HG03060 (cell line): ENCODE data around the gene MKLN1.
"Not testable (repeated sequence)": the region's sequence is repeated elsewhere in the genome, so short reads cannot be mapped to it uniquely, and the experiment has no call there.

Experiments used
- ATAC-seq: cut with Tn5 transposase; IDR thresholded peaks from one replicate; pipeline ENCODE4 v1.9.1; 2021; ENCODE audit warnings: low read depth, moderate number of reproducible peaks; ENCODE audit not compliant: unreplicated experiment

The MKLN1 gene

GRCh38 chr7:131307627-131308026 is 20.0 kb upstream of the MKLN1 start:
- ATAC-seq, result no peak

DNA sequence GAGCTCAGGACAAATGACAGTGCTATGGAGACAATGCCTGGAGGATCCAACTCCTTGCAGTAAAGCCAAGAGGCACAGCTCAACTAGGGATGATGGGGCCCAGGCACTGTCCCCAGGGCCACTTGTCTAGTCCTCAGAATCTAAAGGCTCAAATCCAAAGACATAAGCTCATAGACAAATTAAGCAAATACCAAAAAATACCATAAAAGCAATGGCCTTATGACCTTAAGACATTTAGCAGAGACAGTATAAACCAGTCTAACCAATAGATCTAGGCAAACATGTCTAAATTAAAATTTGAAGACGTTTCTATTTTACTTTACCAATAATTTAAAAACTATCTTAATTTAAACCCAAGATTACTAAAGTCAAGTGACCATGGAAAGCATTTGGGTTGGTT is 14.8 kb upstream of the MKLN1 start:
- ATAC-seq, result no peak

DNA sequence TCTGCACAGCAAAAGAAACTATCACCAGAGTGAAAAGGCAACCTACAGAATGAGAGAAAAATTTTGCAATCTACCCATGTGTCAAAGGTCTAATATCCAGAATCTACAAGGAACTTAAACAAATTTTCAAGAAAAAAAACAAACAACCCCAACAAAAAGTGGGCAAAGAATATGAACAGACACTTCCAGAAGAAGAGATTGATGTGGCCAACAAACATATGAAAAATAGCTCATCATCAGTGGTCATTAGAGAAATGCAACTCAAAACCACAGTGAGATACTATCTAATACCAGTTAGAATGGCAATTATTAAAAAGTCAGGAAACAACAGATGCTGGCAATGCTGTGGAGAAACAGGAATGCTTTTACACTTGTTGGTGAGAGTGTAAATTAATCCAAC is 7.1 kb upstream of the MKLN1 start:
- no peak for ATAC-seq

GRCh38 chr7:131321656-131322055 is 6.0 kb upstream of the MKLN1 start:
- no peak for ATAC-seq

DNA sequence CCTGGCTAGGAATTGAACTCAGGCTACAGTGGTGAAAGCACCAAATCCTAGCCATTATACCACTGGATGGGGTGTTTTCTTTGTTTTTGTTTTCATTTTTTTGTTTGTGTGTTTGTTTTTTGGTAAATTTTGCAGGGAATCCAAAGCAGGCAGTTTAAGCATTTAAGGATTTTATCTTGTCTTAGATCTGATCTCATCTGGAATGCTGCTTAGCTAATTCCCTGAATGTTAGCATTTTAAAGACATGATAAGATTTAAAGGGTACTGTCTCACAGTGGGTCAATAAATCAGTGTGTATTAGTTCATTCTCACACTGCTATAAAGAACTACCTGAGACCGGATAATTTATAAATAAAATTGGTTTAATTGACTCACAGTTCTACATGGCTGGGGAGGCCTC is 5.6 kb upstream of the MKLN1 start:
- no peak for ATAC-seq

- no peak for ATAC-seq
These were observed 4.8 kb upstream of the MKLN1 start for GRCh38 chr7:131322861-131323260.

DNA sequence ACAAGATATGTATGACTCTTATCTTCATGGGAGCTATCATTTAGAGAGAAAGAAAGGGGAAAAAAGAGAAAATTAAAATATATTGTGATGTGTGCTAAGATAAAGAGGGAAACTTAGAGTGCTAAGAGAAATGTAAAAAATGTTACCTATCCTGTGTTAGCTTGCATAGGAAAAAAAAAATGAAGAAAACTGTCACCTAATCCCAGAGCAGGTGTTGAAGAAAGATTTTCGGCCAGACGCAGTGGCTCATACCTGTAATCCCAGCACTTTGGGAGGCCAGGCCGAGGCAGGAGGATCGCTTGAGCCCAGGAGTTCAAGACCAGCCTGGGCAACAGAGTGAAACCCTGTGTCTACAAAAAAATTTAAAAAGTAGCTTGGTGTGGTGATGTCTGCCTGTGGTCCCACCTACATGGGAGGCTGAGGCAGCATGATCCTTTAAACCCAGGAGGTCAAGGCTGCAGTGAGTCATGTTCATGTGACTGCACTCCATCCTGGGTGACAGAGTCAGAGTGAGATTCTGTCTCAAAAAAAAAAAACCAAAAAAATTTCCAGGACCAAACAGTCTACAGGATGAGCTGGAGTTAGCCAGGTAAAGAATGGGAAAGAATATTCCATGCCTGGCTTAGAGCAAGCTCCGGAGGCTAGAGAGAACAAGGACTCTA is 2.4 kb upstream of the MKLN1 start:
- no peak for ATAC-seq

DNA sequence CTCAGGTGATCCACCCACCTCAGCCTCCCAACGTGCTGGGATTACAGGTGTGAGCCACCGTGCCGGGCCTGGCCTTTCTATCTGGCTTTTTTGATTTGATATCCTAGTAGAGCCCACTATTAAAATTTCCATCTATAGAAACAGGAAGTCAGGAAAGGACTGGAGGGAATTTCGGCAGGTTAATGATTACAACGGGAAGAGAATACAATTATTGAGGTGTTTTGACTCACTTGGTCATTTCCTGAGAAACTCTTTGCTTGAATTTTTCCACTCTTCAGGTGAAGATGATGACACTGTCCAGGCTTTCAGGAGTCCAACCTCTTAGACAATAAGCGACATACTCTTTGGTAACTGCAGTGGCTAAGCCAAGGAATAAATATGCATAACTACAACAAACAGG is 1.1 kb upstream of the MKLN1 start:
- ATAC-seq, result no peak

DNA sequence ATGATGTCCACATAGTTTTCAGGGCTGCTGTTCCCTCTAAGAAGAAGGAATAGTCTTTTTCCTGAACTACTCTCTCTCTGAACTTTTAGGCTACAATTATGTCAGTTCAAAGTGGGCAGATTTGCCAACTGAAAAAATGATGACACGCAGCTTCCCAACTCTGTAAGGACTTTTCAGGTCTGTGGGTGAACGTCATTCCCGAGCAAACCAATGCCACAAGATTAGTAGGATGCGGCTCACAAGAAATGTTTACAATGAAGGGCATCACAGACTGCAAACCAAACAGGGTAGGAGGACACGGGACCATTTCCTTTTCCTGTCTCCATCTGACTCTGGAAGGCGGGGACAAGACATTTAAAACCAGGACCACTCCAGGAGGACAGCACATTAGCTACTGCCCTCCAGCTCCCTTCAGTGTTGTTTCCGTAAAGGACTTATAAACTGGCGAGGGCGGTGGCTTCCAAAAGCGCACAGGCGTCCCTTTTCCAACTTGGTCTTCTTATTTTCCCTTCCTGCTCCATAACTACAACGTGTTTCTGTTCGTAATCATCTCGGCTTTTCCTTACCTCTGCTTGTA is 539 bp upstream of the MKLN1 start:
- no peak for ATAC-seq

GRCh38 chr7:131328377-131329175 is 900 bp downstream of the MKLN1 start:
- ATAC-seq, result no peak

GRCh38 chr7:131329176-131329570 is 1.5 kb downstream of the MKLN1 start:
- ATAC-seq, result no peak

- no peak for ATAC-seq
These were observed 2.6 kb downstream of the MKLN1 start for GRCh38 chr7:131330299-131330698.

- ATAC-seq, result no peak
These were observed 4.1 kb downstream of the MKLN1 start for GRCh38 chr7:131331806-131332205.

DNA sequence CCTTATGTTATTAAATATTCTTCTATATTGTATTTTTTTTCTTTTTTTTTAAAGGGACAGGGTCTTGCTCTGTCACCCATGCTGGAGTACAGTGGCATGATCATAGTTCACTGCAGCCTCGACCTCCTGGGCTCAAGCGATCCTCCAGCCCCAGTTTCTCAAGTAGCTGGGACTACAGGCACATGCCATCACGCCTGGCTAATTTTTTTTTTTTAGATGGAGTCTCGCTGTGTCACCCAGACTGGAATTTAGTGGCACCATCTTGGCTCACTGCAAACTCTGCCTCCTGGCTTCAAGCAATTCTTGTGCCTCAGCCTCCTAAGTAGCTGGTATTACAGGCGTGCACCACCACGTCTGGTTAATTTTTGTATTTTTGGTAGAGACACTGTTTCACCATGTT is 5.1 kb downstream of the MKLN1 start:
- not testable (repeated sequence) for ATAC-seq

DNA sequence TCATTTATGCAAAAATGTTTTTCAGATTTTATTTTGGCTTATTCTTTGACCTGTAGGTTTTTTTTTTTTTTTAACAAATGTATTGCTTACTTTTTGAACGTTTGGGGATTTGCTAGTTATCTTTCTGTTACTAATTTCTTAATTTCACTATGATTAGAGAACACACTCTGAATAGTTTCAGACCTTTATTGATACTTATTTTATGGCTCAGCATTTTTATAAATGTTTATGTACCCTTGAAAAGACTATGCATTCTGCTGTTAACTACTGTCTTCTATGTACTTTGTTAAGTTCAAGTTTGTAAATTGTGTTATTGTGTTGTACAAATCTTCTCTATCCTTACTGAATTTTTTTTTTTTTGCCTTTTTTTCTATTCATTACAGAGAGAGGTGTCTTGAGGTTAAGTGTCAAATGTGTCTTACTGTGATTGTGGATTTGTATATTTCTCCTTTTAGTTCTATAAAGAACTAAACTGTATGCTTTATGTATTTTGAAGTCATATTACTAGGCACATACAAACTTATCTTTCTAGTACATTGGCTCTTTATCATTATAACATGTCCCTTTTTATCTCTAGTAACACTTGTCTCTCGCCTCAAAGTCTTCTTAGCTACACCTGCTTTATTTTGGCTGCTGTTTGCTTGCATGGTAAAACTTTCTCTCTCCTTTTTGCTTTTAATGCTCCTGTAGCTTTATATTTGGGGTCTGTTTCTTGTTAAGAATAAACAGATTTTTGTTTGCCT is 8.1 kb downstream of the MKLN1 start:
- ATAC-seq, result no peak

GRCh38 chr7:131336956-131337355 is 9.3 kb downstream of the MKLN1 start:
- no peak for ATAC-seq

- no peak for ATAC-seq
These were observed 10.5 kb downstream of the MKLN1 start for GRCh38 chr7:131338173-131338572.

DNA sequence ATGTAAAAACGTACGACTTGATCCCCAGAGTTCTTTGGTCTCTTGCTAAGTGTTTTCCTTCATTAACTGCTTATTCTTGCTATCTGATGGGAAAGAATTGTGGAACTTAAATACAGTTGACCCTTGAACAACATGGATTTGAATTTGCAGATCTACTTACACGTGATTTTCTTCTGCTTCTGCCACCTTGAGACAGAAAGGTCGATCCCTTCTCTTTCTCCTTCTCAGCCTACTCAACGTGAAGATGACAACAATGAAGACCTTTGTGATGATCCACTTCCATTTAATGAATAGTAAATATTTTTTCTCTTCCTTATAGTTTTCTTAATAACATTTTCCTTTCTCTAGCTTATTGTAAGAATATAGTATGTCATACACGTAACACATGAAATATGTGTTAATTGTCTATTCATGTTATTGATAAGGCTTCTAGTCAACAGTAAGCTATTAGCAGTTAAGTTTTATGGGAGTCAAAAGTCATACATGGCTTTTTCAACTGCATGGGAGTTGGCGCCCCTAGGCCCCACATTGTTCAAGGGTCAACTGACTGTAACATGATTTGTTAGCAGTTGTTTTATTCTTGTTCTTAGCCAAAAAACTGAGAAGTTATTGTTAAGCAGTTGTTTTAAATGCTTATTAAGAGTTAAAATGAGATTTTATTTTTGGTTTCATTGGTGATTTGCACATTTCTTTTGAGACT is 11.2 kb downstream of the MKLN1 start:
- ATAC-seq, result no peak

DNA sequence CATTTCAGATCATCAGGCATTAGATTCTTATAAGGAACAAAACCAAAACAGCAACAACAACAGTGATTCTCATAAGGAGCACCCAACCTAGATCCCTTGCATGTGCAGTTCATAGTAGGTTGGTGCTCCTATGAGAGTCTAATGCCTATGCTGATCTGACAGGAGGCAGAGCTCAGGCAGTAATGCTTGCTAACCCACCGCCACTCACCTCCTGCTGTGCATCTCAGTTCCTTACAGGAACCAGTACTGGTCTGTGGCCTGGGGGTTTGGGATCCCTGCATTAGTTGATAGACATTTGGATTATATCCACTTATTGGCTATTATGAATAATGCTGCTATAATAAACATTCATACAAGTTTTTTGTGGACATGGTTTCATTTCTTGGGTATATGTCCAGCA is 14.0 kb downstream of the MKLN1 start:
- ATAC-seq, result no peak

GRCh38 chr7:131342864-131343442 is 15.3 kb downstream of the MKLN1 start:
- ATAC-seq, result no peak
